GM21576 (cell line): ENCODE data around the gene MAD1L1.

Experiments
- ATAC-seq: cut with Tn5 transposase; IDR thresholded peaks from one replicate; pipeline ENCODE4 v1.9.1; 2021; ENCODE audit warnings: mild to moderate bottlenecking, moderate library complexity; ENCODE audit not compliant: unreplicated experiment

Gene MAD1L1

DNA sequence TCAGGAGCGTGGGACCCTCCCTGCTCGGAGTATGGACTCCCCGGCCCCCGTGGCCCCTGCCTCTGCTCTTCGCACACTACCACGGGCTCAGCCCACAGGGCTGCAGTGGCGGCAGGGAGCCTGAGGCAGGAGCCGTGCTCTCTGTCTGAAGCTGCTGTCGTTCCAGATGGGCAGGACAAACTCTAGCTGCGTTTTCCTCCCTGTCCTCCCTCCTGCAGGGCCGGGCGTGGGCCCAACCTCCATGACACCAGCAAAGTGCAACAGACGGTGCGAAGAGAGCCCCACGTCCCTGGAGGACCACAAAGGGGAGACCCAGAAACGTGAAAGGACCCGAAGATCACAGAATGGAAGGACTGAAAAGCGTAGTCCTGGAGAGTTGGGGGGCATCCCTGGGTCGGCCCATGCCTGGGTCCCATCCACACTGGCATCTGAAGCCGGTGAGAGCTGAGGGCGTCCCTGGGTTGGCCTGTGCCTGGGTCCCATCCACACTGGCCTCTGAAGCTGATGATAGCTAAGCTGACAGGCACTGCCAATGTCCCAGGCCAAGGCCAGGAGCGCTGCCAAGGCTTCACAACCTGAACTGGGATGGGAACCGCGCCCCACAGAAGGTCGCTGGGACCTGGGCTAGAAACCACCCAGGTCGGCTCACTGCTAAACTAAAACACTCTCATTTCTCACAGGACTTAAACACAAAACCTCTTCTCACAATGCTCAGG lies 267.0 kb downstream of the MAD1L1 start:
- no peak for ATAC-seq

DNA sequence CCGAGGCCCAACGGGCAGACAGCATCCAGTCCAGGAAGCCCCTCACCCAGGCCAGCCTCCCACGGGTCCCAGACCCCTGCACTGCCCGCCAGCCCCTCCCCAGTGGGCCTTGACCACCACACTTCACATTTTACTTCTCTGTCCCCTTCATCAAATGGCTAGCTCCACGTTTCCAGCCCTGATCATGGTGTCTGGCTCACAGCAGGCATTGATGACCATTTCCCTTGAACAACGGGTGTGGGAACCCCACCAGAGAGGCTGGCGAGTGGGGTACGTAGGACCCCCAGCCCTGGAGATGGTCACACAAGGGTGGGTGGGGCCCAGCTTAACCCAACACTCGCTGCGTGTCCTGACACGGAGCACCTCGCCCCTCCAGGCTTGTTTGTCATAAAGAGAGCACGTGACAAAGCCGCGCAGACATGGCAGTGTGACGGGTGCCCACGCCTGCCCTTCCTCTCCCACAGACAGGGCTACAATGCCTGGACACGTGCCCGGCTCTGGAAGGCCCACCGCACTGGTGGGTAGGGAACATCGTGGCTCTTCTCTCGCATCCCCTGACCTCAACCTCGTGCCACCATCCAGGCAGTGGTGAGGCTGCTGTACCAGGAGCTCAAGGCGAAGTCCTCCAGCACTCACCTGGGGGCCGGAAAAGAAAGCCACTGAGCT lies 267.7 kb downstream of the MAD1L1 start:
- no peak for ATAC-seq

DNA sequence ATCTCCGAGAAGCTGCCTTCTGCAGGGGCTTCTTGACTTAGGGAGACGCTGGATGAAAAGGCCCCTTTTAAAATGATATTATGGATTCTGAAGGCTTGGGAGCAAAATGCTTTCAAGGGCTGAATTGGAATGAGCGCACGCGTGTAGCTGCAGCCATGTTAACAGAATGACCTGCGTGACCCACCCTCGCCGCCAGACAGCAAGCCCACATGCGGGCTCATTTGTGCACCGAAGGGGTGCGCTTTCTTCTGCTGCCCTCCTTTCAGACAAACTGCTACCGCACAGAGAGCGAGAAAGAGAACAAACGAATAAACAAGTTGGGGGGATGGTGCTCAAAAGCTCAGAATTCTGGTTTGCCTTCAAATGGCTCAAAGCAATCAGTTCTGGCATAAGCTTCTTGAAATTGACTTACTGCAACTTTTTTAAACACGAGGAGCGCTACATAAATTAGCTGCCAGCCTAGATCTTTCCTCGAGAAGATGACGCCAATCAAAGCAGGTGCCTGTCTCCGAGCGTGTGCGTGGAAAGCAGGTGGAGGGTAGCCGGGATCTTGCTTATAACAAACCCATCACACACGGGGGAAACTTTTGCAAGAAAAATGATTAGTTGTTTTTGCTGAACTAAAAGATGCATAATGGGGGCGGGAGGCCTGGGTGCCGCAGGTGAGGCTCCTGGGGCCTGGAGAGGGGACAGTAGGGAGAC lies 268.4 kb downstream of the MAD1L1 start:
- ATAC-seq, result no peak

DNA sequence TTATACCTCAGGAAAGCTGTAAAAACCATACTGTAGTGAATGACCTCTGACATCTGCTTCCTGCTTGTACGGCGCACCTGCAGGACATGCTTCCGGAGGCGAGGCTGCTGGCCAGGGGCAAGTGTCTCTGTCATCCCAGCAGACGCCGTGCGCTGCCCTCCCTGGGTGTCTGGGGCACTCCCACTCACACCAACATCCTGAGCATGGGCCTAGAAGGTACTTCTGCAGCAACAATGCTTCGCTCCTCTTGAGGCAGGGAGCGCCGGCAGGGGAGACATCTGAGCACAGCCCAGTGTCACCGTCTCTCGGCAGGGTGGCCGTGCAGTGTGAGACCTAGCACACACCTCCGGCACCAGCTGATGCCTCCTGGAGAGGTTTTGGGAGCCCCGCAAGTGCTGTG lies 269.2 kb downstream of the MAD1L1 start:
- no peak for ATAC-seq

DNA sequence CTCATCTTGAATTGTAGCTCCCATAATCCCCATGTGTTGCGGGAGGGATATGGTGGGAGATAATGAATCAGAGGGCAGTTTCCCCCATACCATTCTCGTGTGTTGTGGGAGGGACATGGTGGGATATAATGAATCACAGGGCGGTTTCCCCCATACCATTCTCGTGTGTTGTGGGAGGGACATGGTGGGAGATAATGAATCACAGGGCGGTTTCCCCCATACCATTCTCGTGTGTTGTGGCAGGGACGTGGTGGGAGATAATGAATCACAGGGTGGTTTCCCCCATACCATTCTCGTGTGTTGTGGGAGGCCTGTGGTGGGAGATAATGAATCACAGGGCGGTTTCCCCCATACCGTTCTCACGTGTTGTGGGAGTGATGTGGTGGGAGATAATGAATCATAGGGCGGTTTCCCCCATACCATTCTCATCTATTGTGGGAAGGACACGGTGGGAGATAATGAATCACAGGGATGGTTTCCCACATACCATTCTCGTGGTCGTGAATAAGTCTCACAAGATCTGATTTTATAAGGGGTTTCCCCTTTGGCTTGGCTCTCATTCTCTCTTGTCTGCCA lies 271.0 kb downstream of the MAD1L1 start:
- ATAC-seq, result no peak

DNA sequence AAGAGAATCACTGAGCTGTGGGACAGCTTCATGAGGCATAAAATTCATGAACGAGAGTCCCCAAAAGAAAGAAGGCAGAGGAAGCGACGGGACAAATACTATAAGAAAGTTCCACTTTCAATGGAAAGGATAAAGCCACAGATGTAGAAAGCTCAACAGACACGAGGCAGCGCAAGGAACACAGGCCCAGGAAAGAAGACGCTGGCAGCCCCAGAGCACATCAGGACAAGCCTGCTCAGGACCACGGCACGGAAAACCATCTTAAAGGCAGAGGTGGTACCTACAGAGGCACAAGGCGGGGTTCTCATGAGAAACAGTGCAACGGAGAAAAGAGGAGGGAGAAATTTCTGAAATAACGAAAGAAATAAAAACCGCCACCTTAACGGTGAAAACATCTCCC lies 273.4 kb downstream of the MAD1L1 start:
- no peak for ATAC-seq

DNA sequence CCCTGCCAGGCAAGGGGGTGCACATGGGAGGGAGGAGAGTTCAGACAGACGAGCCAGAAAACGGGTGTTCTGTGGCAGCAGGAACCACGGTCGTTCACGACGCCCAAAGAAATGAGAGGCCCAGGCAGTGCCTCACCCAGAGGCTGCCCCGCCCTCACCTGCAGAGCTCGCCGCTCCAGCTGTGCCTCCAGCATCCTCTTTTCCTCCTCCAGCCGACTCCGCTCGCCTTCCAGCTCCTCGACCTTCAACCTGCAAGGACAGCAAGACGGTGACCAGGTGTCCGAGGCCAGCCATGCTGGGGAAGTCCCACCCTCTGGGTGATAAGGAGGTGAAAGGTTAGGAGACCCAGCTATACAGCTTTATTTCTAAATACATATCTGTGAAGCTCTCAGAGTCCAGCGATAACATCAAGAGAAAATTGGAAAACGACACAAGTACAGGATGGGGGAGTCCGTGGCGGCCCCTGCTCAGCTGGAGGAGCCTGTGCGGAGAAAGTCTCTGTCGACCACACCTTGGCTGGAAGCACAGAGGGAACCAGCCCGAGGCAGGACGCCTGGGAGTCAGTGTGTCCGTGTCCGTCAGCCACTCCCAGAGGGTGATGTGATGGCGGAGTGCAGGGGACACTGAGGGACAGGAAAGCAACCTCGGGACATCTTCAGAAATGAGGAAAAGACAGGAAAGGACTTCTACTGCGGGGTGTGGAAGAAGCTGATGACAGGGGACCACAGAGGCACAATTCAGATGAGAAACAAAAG lies 275.1 kb downstream of the MAD1L1 start:
- no peak for ATAC-seq

DNA sequence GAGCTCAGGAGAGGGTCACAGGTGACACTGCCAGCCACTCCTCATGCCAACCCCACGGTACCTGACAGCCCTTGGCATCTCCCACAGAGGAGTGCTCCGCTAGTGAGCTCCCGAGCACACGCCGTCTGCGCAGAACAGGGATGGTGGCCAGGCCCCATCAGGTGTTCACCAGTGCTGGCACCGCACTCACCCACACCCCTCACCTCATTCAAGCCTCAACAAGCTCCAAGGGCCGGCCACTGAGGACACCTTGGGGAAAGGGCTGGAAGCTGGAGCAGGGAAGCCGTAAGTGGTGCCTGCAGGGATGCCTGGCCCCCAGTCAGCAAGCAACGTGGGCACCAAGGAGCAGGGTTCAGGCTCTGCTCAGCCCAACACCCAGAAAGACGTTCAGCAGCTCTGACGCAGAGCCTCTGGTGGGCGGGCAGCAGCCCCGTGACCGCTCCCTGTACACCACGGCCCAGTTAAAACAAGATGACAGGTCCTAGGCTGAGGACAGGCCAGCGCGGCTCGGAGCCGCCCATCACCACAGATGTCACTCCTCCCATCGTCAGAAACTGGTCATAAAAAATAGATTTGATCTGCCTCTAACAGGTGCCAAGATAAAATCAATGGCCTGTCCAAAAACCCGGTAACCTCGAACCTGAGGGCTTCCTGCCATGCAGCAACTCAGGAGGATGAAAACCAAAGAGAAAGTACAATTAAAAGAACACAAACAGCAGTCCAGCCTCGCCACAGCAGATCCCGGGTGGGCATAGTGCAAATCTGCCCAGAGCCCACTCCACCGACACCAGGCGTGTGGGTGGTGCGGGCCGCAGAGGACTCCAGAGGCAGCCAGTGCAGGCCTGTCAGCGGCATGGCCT lies 275.9 kb downstream of the MAD1L1 start:
- ATAC-seq, result no peak

DNA sequence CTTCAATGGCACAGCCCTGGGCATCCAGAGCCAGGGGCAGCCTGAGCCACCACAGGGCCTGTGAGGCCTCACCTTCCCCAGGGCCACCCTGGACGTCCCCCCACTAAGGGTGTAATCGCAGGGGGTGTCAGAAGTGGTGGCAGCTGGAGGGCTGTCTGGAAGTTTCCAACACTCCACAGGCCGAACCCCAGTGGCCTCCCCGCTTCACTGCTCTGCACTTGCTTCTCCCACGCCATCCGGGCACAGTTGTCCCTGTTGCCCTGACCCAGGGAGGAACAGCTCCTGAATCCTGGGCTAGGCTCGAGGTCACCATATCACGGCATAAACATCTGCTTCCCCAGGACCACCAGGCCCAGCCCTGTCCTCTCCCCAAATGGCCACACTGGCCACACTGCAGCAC lies 276.6 kb downstream of the MAD1L1 start:
- no peak for ATAC-seq

DNA sequence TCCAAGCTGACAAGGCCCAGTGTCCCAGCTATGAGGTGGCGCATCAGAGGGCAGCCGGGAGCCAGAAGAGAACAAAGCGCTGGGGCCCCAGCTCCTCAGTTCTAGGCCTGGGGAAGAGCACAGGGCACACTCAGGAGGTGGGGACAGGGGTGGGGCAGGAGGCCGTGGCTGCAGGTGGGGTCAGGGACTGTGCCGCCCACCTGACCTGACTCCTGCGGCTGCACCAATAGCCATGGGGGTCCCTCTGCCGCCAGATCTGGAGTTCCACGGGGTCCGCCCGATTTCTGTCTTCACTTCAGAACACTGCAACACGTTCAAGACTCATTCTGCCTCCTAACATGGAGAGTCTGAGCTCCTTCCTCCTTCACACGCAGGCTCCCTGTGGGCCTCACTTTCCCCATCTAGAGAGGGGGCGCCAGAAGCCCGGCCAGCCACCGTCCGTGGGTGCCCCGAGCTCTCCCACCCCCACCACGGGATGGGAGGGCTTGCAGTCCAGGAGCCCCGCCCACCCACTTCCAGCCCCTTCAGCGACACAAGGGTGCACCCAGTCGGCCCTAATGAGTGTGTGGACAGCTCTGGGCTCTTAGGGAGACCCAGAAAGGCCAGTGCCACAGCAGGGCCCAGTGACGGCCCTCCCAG lies 278.3 kb downstream of the MAD1L1 start:
- no peak for ATAC-seq

DNA sequence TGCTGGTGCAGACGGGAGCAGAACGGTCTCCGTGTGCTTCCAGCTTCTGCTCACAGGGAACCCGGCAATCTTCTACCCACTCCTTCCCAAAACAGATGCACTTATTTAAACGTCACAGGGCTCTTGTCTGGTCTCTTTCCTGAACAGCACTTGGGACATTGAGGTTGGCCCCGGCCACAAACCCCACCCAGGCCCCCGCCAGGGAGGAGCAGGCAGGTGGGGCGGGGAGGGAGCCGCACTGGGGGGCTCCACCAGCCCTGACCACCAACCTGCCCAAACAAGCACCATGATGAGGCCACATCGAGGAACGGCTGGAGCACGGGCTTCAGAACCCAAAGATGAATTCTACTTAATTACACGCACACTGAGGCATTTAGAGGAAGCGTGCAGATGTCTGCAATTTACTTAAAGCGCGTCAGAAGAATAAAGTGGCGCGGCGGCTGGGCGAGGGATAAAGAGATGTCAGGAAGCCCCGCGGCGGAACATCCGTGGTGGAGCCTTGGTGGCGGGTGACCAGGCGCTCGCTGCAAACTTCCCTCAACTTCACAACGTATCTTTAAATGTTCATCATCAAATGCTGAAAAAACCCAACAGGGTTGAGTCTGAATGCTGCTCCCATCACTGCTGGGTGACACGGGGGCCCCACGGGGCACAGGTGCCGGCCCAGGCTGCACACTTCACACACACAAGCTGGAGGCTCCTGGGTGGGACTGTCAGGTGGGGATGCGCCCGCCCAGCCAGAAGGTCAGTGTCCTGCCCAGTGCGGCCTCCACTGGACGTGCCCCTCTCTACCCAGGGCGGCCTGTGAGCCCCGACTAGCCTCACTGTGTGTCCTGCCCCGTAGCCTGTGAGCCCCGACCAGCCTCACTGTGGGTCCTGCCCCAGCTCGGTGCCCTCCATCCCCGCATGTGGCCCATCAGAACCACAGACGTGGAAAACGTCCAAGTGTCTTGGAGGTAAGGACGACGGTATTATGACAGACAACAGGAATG lies 279.2 kb downstream of the MAD1L1 start:
- no peak for ATAC-seq

DNA sequence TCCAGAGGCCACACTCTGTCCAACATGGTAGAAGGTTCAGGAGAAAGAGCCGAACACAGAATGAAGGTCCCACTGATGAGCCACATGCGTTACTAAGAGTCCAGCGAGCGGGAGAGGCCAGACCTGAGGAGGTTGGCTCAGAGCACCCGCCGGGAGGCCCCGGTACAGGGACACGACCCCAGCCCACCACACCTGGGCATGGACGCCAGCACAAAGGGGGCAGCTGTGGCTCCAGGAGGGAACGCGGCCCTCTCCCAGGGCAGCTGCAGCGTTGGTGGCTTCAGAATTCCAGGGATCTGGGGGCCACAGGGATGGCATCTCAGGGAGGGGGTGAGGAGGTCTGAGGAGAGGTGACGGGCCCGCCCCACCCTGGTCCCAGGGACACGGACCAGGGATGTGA lies 280.0 kb downstream of the MAD1L1 start:
- no peak for ATAC-seq

DNA sequence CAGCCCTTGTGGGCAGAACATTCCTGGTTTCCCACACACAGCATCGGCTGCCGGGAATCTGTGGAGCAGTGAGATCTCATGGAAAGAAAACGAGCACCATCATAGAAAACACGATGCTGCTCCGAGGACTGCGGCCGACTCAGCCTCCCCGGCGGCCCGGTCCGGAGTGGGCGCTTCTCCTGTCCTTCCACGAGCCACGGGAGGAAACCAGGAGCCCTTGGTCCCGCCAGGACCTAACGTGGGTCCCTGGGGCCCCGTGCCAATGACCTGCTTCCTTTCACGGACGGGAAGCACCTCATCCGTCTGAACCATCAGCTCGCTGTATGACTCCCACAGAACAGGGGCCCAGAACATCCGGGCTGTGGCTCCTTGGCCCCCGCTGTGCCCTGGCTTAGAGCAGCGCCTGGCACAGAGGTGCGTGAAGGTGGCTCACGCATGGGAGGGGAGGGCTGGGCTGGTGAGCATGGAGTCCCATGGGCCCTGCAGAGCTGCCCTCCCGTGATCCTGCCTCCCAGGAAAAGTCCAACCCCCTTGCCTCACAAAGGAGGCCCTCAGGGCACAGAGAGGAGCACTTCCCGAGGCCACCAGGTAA lies 280.5 kb downstream of the MAD1L1 start:
- no peak for ATAC-seq

DNA sequence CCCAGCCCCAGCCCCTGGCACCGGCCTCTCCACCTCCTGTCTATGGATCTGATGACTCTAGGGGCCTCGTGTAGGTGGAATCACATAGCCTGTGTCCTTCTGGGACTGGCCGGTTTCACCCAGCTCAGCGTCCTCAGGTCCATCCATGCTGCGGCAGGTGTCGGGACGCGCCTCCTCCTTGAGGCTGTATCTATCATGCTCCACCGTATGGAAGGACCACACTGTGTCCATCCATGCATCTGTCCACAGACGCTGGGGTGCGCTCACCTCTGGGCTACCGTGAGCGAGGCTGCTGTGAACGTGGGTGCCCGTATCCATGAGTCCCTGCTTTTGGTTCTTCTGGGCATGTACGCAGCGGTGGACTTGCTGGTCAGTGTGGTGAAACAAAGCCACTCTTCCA lies 281.1 kb downstream of the MAD1L1 start:
- ATAC-seq, result no peak

DNA sequence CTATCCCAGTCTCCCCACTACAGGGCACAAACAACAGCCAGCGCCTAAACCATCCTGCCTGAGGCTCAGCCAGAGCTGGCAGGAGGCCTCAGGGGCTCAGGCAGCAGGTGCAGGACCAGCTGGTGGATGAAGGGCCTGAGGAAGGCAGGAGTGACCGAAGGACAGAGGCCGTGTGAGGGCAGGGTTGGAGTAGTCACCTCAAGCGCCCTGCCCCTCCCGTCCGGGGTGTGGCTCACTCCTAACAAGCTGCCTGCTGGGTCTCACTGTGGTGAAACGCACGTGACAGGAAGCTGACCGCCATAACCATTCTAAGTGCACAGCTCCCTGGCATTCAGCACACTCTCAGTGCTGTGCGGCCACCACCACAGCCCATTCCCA lies 281.6 kb downstream of the MAD1L1 start:
- ATAC-seq, result no peak

DNA sequence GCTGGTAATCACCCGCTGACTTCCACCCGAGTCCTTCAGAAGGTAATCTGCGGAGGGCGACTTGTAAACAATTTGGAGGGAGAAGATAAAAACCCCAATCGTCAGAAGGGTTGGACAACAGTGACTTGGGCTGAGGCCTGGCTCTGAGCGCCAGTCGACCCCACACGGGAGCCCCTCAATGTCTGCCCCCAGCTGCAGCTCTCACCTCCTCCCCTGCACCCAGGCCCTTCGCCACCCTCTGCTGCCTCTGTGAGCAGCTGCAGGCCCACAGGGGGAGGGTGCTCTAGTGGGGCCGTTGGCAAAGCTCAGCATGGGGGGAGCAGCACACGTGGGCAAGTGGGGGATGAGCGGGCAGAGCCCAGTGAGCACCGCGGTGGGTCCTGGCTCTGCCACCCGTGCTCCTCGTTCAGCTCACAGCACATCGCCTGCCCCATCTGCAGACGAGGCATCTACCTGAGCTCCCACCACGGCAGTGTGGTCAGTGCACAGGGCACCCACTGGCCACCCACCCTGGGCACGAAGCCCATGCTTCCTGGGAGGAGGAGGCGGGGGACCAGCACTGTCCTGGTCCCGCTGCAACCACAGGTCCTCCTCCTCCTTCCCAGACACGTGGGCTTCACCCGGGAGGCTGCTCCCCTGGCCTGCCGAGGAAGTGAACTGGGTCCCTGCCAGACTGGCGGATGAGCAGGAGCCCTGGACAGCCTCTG lies 282.1 kb downstream of the MAD1L1 start:
- ATAC-seq, result no peak

DNA sequence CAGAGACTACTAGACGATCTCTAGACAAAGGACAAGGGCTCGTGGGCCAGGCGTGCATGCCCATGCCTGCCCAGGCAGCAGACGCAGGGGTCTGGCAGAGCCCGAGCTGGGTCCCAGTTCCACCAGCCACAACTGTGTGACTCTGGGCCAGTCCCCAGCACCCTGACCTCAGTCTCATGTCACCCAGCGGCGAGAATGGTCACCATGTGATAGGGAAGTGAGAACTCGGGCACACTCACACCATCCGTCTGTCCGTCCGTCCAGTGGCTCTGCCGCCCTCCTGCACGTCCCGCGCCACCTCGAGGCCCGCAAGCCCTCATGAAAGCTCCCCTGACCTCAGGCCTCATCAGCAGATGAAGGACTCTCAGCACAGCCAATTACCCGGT lies 282.7 kb downstream of the MAD1L1 start:
- no peak for ATAC-seq

DNA sequence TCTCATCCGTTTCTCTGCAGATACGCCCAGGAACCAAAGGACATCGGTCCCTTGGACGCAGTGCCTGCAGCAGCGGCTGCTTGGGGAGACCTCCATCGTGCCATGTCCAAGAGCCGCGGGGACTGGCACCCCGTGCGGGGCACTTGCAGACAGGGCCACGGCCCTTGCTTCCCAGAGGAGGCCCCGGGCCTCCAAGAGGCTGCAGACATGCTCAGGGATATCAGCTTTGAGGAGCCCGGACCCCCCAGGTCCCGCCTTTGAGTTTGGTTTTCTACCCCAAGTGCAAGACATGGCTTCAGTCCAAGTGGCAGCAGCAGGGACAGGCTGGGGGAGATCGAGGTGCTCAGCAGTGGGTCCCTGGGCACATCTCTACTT lies 283.1 kb downstream of the MAD1L1 start:
- ATAC-seq, result no peak
